HCT116 (cell line): Measurements from ENCODE around the gene EPHA6. TPM values are rescaled to one million over a fixed set of nuclear protein-coding genes. Genes with fewer than 3 reads are reported as not detected.

ENCODE experiments used
- ATAC-seq: fragments of 200-7000 bp; cut with Tn5 transposase; 2 replicates; pipeline ENCODE4 v1.9.1; 2020; ENCODE audit warnings: mild to moderate bottlenecking, moderate library complexity
- BruUV-seq: library from RNA; stranded (reverse); fragments of 400-500 nt; replicated peaks from 2 replicates; lab custom pipeline; 2021; lab: Mats Ljungman, UMichigan
- CTCF ChIA-PET: fragments of 300-600 bp; sonication (Branson Sonifier 250); formaldehyde crosslinking; loops from one replicate; lab custom pipeline; 2021; ENCODE audit warnings: antibody characterized with exemption; lab: Charles Lee
- POLR2A ChIA-PET: fragments of 300-600, 350-600 bp; sonication (Branson Sonifier 250); formaldehyde crosslinking; loops from one replicate; lab custom pipeline; 2021; ENCODE audit warnings: antibody characterized with exemption; lab: Charles Lee
- RAD21 ChIA-PET, 2 experiments: fragments of 300-600 bp; sonication (Branson Sonifier 250); formaldehyde crosslinking; loops; one replicate each; lab custom pipeline; 2023; ENCODE audit warnings: low total read pairs in 2 of 2; ENCODE audit not compliant: uncharacterized antibody in 2 of 2, unreplicated experiment in 2 of 2, low non-redundant PET in 1 of 2; lab: Charles Lee
- DNase-seq: peaks from one replicate; pipeline ENCODE4 v3.0.0-alpha.2; 2010; ENCODE audit warnings: low read depth, low spot score
- H2AFZ ChIP-seq: fragments of 200-600 bp; shearing (Covaris generic), sonication (generic); 2 replicates; pipeline ENCODE4 v1.6.1; 2017; ENCODE audit warnings: low read depth, mixed run types, mixed read lengths, antibody characterized with exemption, low read length; ENCODE audit not compliant: poor library complexity, severe bottlenecking
- H3K27ac ChIP-seq: 2 replicates; pipeline ENCODE4 v1.5.1; 2012; ENCODE audit warnings: low read depth, low read length
- H3K27me3 ChIP-seq: fragments of 200-600 bp; sonication (generic); 2 replicates; pipeline ENCODE4 v1.6.1; 2016; ENCODE audit warnings: mixed run types, low read length, mixed read lengths; ENCODE audit not compliant: insufficient read depth
- H3K36me3 ChIP-seq, 2 experiments: fragments of 200-500 bp in 1 of 2; fragments of 200-600 bp in 1 of 2; sonication (Bioruptor generic) in 1 of 2; sonication (generic) in 1 of 2; 2 replicates each; pipeline versions ENCODE4 v1.5.1 to v1.6.1; 2014 to 2016; ENCODE audit warnings: low read length in 2 of 2, inconsistent platforms in 1 of 2, mixed read lengths in 1 of 2, mixed run types in 1 of 2; ENCODE audit not compliant: insufficient read depth in 2 of 2, control insufficient read depth in 1 of 2
- H3K4me1 ChIP-seq, 2 experiments: fragments of 200-600 bp in 1 of 2; sonication (generic) in 1 of 2; 2 replicates each; pipeline versions ENCODE4 v1.5.1 to v1.6.1; 2012 to 2017; ENCODE audit warnings: low read length in 2 of 2, inconsistent platforms in 1 of 2, mild to moderate bottlenecking in 1 of 2, mixed read lengths in 1 of 2, mixed run types in 1 of 2, moderate library complexity in 1 of 2; ENCODE audit not compliant: insufficient read depth in 2 of 2, control insufficient read depth in 1 of 2
- H3K4me2 ChIP-seq: fragments of 200-600 bp; sonication (generic); 2 replicates; pipeline ENCODE4 v1.6.1; 2017; ENCODE audit warnings: mixed run types, low read length, mixed read lengths
- H3K4me3 ChIP-seq, 2 experiments: fragments of 200-600 bp in 1 of 2; sonication (generic) in 1 of 2; replicated peaks in 1 of 2; 2 replicates each; pipeline ENCODE4 v1.5.1; 2011 to 2016; ENCODE audit warnings: low read length in 2 of 2, control low read depth in 1 of 2, low read depth in 1 of 2, mild to moderate bottlenecking in 1 of 2, mixed read lengths in 1 of 2, mixed run types in 1 of 2
- H3K79me2 ChIP-seq: fragments of 200-600 bp; sonication (generic); 2 replicates; pipeline ENCODE4 v1.6.1; 2017; ENCODE audit warnings: mild to moderate bottlenecking, mixed run types, low read length, moderate library complexity, mixed read lengths; ENCODE audit not compliant: insufficient read depth
- H3K9ac ChIP-seq: fragments of 200-600 bp; sonication (generic); 2 replicates; pipeline ENCODE4 v1.6.1; 2016; ENCODE audit warnings: low read length, mixed read lengths
- H3K9me2 ChIP-seq: fragments of 200-600 bp; sonication (generic), shearing (Covaris generic); 2 replicates; pipeline ENCODE4 v1.6.1; 2017; ENCODE audit warnings: mixed run types, mild to moderate bottlenecking, moderate library complexity; ENCODE audit not compliant: insufficient read depth
- H3K9me3 ChIP-seq, 2 experiments: fragments of 200-500 bp in 1 of 2; fragments of 200-600 bp in 1 of 2; sonication (Bioruptor generic) in 1 of 2; sonication (generic) in 1 of 2; 2 replicates each; pipeline ENCODE4 v1.6.1; 2014 to 2017; ENCODE audit warnings: low read length in 2 of 2, mixed read lengths in 2 of 2, inconsistent platforms in 1 of 2, low read depth in 1 of 2, mild to moderate bottlenecking in 1 of 2, mixed run types in 1 of 2, moderate library complexity in 1 of 2; ENCODE audit not compliant: control insufficient read depth in 1 of 2, insufficient read depth in 1 of 2
- H4K20me1 ChIP-seq: fragments of 200-600 bp; sonication (generic), shearing (Covaris generic); 2 replicates; pipeline ENCODE4 v1.6.1; 2017; ENCODE audit warnings: mixed run types, mild to moderate bottlenecking, moderate library complexity; ENCODE audit not compliant: insufficient read depth
- ATF3 ChIP-seq: IDR thresholded peaks from 2 replicates; pipeline ENCODE4 v1.6.1; 2012
- CBX3 ChIP-seq: IDR thresholded peaks from 2 replicates; pipeline ENCODE4 v1.6.1; 2012; ENCODE audit warnings: low read depth
- CEBPB ChIP-seq: IDR thresholded peaks from 2 replicates; pipeline ENCODE4 v1.6.1; 2012; ENCODE audit warnings: low read depth
- EGR1 ChIP-seq: IDR thresholded peaks from 2 replicates; pipeline ENCODE4 v1.6.1; 2012; ENCODE audit warnings: low read depth
- ELF1 ChIP-seq: IDR thresholded peaks from 2 replicates; pipeline ENCODE4 v1.6.1; 2012; ENCODE audit warnings: low read depth, borderline replicate concordance
- FOSL1 ChIP-seq: IDR thresholded peaks from 2 replicates; pipeline ENCODE4 v1.6.1; 2012; ENCODE audit warnings: low read depth
- JUND ChIP-seq: IDR thresholded peaks from 2 replicates; pipeline ENCODE4 v1.6.1; 2012
- MAX ChIP-seq: IDR thresholded peaks from 2 replicates; pipeline ENCODE4 v1.6.1; 2012
- POLR2A ChIP-seq: IDR thresholded peaks from 2 replicates; pipeline ENCODE4 v1.7.0; 2011; ENCODE audit warnings: borderline replicate concordance; ENCODE audit not compliant: insufficient read depth, insufficient read length; ENCODE audit errors: extremely low read depth
- POLR2AphosphoS5 ChIP-seq: IDR thresholded peaks from 2 replicates; pipeline ENCODE4 v1.6.1; 2011; ENCODE audit warnings: mild to moderate bottlenecking, low read depth, low read length, moderate library complexity
- REST ChIP-seq: IDR thresholded peaks from 2 replicates; pipeline ENCODE4 v1.6.1; 2012; ENCODE audit warnings: low read depth
- SIN3A ChIP-seq: IDR thresholded peaks from 2 replicates; pipeline ENCODE4 v1.6.1; 2012; ENCODE audit warnings: low read depth
- ZBTB33 ChIP-seq: IDR thresholded peaks from 2 replicates; pipeline ENCODE4 v1.6.1; 2011; ENCODE audit warnings: mild to moderate bottlenecking, low read length, moderate library complexity; ENCODE audit not compliant: insufficient replicate concordance; ENCODE audit errors: extremely low read depth
- ZFX ChIP-seq: fragments of 450-650 bp; IDR thresholded peaks from 2 replicates; pipeline ENCODE4 v1.6.1; 2017
- ZNF274 ChIP-seq: fragments of 200-500 bp; sonication (Bioruptor generic); IDR thresholded peaks from 2 replicates; pipeline ENCODE4 v1.6.1; 2014; ENCODE audit warnings: mild to moderate bottlenecking, low read depth, low read length, inconsistent platforms
- intact Hi-C: fragments of 100-400 bp; cut with micrococcal nuclease; formaldehyde crosslinking; loops from 2 replicates; pipeline ENCODE4 v1.10.0; 2022
- total RNA-seq: library from RNA; stranded (reverse); gene quantifications from one replicate; pipeline ENCODE4 v1.2.1, GENCODE V29; 2021; ENCODE audit not compliant: unreplicated experiment

The EPHA6 gene
- total RNA-seq, 1 experiment from 2014 or later, result not detected

- Histone ChIP-seq H3K36me3 (no peaks in the 10 kb centered on the region), H4K20me1 (no peaks in the 10 kb centered on the region), H2AFZ (no peak overlapping the region), H3K4me1 (no peaks in the 10 kb centered on the region), H3K27ac (no peak overlapping the region), H3K79me2 (no peaks in the 10 kb centered on the region), H3K9ac (no peak overlapping the region), H3K4me2 (no peak overlapping the region), H3K9me2 (no peaks in the 10 kb centered on the region), H3K9me3 (no peaks in the 10 kb centered on the region), H3K27me3 (0 out of 2 replicates have a peak, but pooled peaks cover 6% of the 10 kb centered on the region), H3K4me3 (no peak overlapping the region)
- no peak for TF ChIP-seq EGR1
- TF ChIP-seq SIN3A, result no peak
- no peak for TF ChIP-seq ELF1
- TF ChIP-seq POLR2AphosphoS5, result no peak
- no peak for TF ChIP-seq REST
- TF ChIP-seq FOSL1, result no peak
- no peak for TF ChIP-seq ZNF274
- TF ChIP-seq CEBPB, result no peak
- no peak for TF ChIP-seq POLR2A
- TF ChIP-seq ATF3, result no peak
- TF ChIP-seq MAX, result no peak
- TF ChIP-seq ZBTB33, result no peak
- no peak for TF ChIP-seq CBX3
- TF ChIP-seq JUND, result no peak
- no peak for TF ChIP-seq ZFX
- intact Hi-C loops, result no loop called here
- RAD21 ChIA-PET, result no interaction called here
- ATAC-seq (no peak), DNase-seq (no peak)
- BruUV-seq, result no TSS peak
- POLR2A ChIA-PET, result no interaction called here
- CTCF ChIA-PET, result interaction anchor here (1.3 kb wide), 1 partner anchor 19 kb away, joined by 6 read pairs; no protein-coding TSS in a partner anchor
These were observed 924.4 kb downstream of the EPHA6 start for GRCh38 chr3:97738761-97739160.
